ENCODE data around the gene PRR19.

Gene PRR19

GRCh38 chr19:42293948-42294347 is 8.0 kb upstream of the PRR19 start:
- H3K4me3 ChIP-seq (ENCODE audit: insufficient read depth, low read length, poor library complexity, severe bottlenecking), result no peak overlapping the region
- H3K27me3 ChIP-seq (ENCODE audit: low read length), result no peaks in the 10 kb centered on the region
- H3K9me2 ChIP-seq (replicated peaks; ENCODE audit: insufficient read depth, low read length), result no peaks in the 10 kb centered on the region
- no peaks in the 10 kb centered on the region for H4K20me1 ChIP-seq (ENCODE audit: low read depth, low read length)
- no peak overlapping the region for H2AFZ ChIP-seq (ENCODE audit: low read depth, low read length, severe bottlenecking)
- no peak overlapping the region for H3K9ac ChIP-seq (ENCODE audit: low read length)
- H3K4me2 ChIP-seq (ENCODE audit: low read depth, low read length, poor library complexity, severe bottlenecking), result no peak overlapping the region
- peaks cover 6% of the 10 kb centered on the region for H3F3A ChIP-seq (ENCODE audit: insufficient read depth)
- no peaks in the 10 kb centered on the region for H3K36me3 ChIP-seq (ENCODE audit: low read length)
- no peak for TF ChIP-seq EZH2phosphoT487 (conservative IDR thresholded peaks at IDR 0.05; ENCODE audit: low read length)
- no peak for TF ChIP-seq CTCF (IDR thresholded peaks at IDR 0.05; ENCODE audit: insufficient read depth, low read length, poor library complexity, severe bottlenecking)
- no peaks in the 10 kb centered on the region for H3K79me2 ChIP-seq (ENCODE audit: insufficient read depth, low read length)
- no peak overlapping the region for H3K27ac ChIP-seq (ENCODE audit: low read depth, low read length)
- H3K9me3 ChIP-seq (ENCODE audit: insufficient read depth, low read length), result no peaks in the 10 kb centered on the region

GRCh38 chr19:42294471-42295137 is 7.3 kb upstream of the PRR19 start:
- Histone ChIP-seq H3K9ac (ENCODE audit: low read length) (no peak overlapping the region), H3K27me3 (ENCODE audit: low read length) (no peaks in the 10 kb centered on the region), H3F3A (ENCODE audit: insufficient read depth) (peaks cover 6% of the 10 kb centered on the region), H2AFZ (ENCODE audit: low read depth, low read length, severe bottlenecking) (no peak overlapping the region), H3K79me2 (ENCODE audit: insufficient read depth, low read length) (no peaks in the 10 kb centered on the region), H3K9me2 (replicated peaks; ENCODE audit: insufficient read depth, low read length) (no peaks in the 10 kb centered on the region), H3K4me3 (ENCODE audit: insufficient read depth, low read length, poor library complexity, severe bottlenecking) (no peak overlapping the region), H3K9me3 (ENCODE audit: insufficient read depth, low read length) (no peaks in the 10 kb centered on the region), H4K20me1 (ENCODE audit: low read depth, low read length) (no peaks in the 10 kb centered on the region), H3K27ac (ENCODE audit: low read depth, low read length) (no peak overlapping the region), H3K36me3 (ENCODE audit: low read length) (no peaks in the 10 kb centered on the region), H3K4me2 (ENCODE audit: low read depth, low read length, poor library complexity, severe bottlenecking) (no peak overlapping the region)
- TF ChIP-seq CTCF (IDR thresholded peaks at IDR 0.05; ENCODE audit: insufficient read depth, low read length, poor library complexity, severe bottlenecking) (no peak), EZH2phosphoT487 (conservative IDR thresholded peaks at IDR 0.05; ENCODE audit: low read length) (no peak)

GRCh38 chr19:42295342-42295741 is 6.6 kb upstream of the PRR19 start:
- no peaks in the 10 kb centered on the region for H3K27me3 ChIP-seq (ENCODE audit: low read length)
- H3K9me2 ChIP-seq (replicated peaks; ENCODE audit: insufficient read depth, low read length), result no peaks in the 10 kb centered on the region
- TF ChIP-seq EZH2phosphoT487 (conservative IDR thresholded peaks at IDR 0.05; ENCODE audit: low read length) (no peak), CTCF (IDR thresholded peaks at IDR 0.05; ENCODE audit: insufficient read depth, low read length, poor library complexity, severe bottlenecking) (no peak)
- no peak overlapping the region for H2AFZ ChIP-seq (ENCODE audit: low read depth, low read length, severe bottlenecking)
- no peaks in the 10 kb centered on the region for H3K79me2 ChIP-seq (ENCODE audit: insufficient read depth, low read length)
- no peak overlapping the region for H3K9ac ChIP-seq (ENCODE audit: low read length)
- H3K4me3 ChIP-seq (ENCODE audit: insufficient read depth, low read length, poor library complexity, severe bottlenecking), result no peak overlapping the region
- H3K27ac ChIP-seq (ENCODE audit: low read depth, low read length), result no peak overlapping the region
- H3F3A ChIP-seq (ENCODE audit: insufficient read depth), result peaks cover 6% of the 10 kb centered on the region
- no peaks in the 10 kb centered on the region for H3K9me3 ChIP-seq (ENCODE audit: insufficient read depth, low read length)
- H3K4me2 ChIP-seq (ENCODE audit: low read depth, low read length, poor library complexity, severe bottlenecking), result no peak overlapping the region
- no peaks in the 10 kb centered on the region for H3K36me3 ChIP-seq (ENCODE audit: low read length)
- no peaks in the 10 kb centered on the region for H4K20me1 ChIP-seq (ENCODE audit: low read depth, low read length)

Data from SU-DHL-6 (cell line).